Left ventricle myocardium inferior (tissue), 1 donor: Measurements from ENCODE around the gene DBR1. TPM values are rescaled to one million over a fixed set of nuclear protein-coding genes. Genes with fewer than 3 reads are reported as not detected.
A peak's percentile ranks its signal among the peaks of the same experiment; 100 is the strongest.

Source experiments
- DNase-seq: peaks from one replicate; pipeline ENCODE4 v3.0.0-alpha.2; 2020
- H3K27ac ChIP-seq: fragments of 200-600 bp; replicated peaks from 2 replicates; pipeline ENCODE4 v1.8.0; 2021
- H3K27me3 ChIP-seq: fragments of 200-600 bp; 2 replicates; pipeline ENCODE4 v1.8.0; 2021; ENCODE audit warnings: low read depth
- H3K36me3 ChIP-seq: fragments of 200-600 bp; 2 replicates; pipeline ENCODE4 v1.8.0; 2021
- H3K4me1 ChIP-seq: fragments of 200-600 bp; 2 replicates; pipeline ENCODE4 v1.8.0; 2021
- H3K4me3 ChIP-seq: fragments of 200-600 bp; 2 replicates; pipeline ENCODE4 v1.8.0; 2021; ENCODE audit warnings: mild to moderate bottlenecking, moderate library complexity
- H3K9me3 ChIP-seq: fragments of 200-600 bp; replicated peaks from 2 replicates; pipeline ENCODE4 v1.8.0; 2021
- intact Hi-C: fragments of 100-400 bp; cut with micrococcal nuclease; formaldehyde crosslinking; loops from one replicate; pipeline ENCODE4 v1.11.0; 2022
- total RNA-seq: library from RNA; stranded (reverse); fragmentation: NEBNext Ultra II Directional; extraction: Animal tissue kit (Norgen Biotek cat#: 25700); gene quantifications from one replicate; pipeline ENCODE4 v1.2.1, GENCODE V29; 2021
- TF ChIP-seq, protein P1 (sequence below): fragments of 200-600 bp; IDR thresholded peaks from 2 replicates; pipeline ENCODE4 v1.8.0; 2021; ENCODE audit warnings: antibody characterized with exemption, mild to moderate bottlenecking, borderline replicate concordance
- donor health status: DM: no; HTN: yes; CAD: no; lungs with severe emphysema.

Gene DBR1
- total RNA-seq, 1 donor from 2014 or later = 7.9 TPM

DNA sequence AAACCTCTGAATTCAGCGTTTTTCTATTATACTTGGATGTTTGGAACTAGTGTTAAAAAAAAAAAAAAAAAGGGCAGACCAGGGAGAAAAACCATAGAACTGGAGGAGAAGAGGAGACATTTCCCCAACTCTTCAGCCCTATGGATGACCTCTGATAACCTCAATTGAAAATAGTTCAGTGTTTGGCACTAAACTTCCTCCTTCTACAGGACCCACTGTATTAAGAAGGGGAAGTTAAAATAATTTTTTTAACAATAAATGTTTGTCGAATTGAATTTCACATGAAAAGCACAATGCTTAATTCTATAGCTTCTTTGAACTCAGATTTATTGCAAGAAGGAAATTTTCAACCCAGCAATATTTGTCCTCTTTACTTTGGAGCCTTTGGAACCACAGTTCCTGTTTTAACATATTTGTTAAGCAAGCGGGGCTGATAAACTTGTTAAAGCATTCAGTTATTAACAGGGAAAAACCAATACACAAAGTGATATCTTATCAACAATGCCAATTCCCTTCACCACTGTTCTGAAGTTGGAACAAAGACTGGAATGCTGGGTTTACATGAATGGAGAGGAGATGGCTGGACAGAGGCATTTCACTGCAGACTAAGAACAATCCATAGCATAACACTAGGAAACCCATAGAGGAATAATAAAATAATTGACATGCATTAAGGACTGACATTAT lies 39.4 kb downstream of the DBR1 start:
- Histone ChIP-seq H3K4me1 (no peaks in the 10 kb centered on the region), H3K27ac (peak overlapping the region; percentile 23), H3K27me3 (no peaks in the 10 kb centered on the region), H3K9me3 (no peaks in the 10 kb centered on the region), H3K36me3 (no peaks in the 10 kb centered on the region), H3K4me3 (no peak overlapping the region)
- TF ChIP-seq, protein P1, sequence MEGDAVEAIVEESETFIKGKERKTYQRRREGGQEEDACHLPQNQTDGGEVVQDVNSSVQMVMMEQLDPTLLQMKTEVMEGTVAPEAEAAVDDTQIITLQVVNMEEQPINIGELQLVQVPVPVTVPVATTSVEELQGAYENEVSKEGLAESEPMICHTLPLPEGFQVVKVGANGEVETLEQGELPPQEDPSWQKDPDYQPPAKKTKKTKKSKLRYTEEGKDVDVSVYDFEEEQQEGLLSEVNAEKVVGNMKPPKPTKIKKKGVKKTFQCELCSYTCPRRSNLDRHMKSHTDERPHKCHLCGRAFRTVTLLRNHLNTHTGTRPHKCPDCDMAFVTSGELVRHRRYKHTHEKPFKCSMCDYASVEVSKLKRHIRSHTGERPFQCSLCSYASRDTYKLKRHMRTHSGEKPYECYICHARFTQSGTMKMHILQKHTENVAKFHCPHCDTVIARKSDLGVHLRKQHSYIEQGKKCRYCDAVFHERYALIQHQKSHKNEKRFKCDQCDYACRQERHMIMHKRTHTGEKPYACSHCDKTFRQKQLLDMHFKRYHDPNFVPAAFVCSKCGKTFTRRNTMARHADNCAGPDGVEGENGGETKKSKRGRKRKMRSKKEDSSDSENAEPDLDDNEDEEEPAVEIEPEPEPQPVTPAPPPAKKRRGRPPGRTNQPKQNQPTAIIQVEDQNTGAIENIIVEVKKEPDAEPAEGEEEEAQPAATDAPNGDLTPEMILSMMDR = no peak
- intact Hi-C loops = no loop called here
- DNase-seq = no peak

DNA sequence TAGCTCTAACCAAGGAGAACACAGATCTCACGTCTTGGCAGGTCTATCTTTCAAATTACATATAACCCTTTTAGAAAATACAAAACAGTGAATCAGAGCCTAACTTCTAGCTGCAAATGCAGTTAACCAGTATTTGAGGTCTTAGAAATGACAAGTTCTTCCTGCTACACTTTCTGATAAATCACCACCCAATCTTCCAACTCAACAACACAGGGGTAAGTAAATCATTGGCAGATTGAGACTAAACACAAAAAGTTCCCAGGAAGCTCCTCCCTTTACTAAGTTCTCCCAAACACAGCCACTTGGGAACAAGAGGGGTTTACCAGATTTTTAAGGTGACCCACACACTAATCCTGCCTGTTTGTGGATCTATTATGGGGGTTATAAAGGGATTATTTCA lies 42.5 kb downstream of the DBR1 start, which contains the start of gene A4GNT:
A4GNT (minus strand) TSS at position 152 of the 400 bp plus-strand sequence. CDS start 1,134 bp downstream, outside the sequence.
- no peak for DNase-seq
- no peaks in the 10 kb centered on the region for H3K27me3 ChIP-seq
- H3K9me3 ChIP-seq = no peaks in the 10 kb centered on the region
- H3K4me1 ChIP-seq = no peaks in the 10 kb centered on the region
- no peaks in the 10 kb centered on the region for H3K36me3 ChIP-seq
- TF ChIP-seq, protein P1 = no peak
- H3K27ac ChIP-seq = no peak within 1 kb of the TSS
- H3K4me3 ChIP-seq = no peak within 1 kb of the TSS
- intact Hi-C loops = no loop called here

DNA sequence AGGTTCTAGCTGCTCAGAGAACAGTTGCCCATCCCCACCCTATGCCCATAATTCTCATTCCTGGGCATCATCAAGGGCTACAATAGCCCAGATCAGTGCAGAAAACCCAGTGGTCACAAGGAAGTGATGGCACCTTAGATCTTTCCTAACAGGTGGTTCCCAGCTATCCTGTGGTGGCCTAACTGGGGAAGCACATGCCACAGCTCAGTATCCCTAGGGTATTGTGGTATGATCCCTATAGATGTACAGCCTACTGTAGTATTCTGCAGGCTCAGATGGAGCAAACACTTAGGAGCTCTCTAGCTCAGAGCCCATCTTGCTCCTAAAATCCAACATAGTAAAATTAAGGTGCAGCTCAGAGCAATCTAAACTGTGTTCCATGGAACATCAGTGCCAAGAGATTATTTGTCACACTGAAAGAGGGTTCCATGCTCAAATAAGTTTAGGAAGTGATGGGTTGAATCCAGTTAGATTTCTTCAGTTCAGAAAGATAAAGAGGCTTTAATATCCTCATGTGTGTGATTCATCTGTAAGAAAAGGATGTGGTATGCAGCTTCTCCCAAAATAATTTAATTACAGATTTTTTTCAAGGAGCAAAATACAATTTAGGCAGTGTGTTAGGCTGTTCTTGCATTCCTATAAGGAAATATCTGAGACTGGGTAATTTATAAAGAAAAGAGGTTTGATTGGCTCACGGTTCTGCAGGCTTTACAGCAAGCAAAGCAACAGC lies 46.9 kb downstream of the DBR1 start:
- TF ChIP-seq, protein P1 = no peak
- no peak overlapping the region for H3K27ac ChIP-seq
- no peaks in the 10 kb centered on the region for H3K9me3 ChIP-seq
- intact Hi-C loops = no loop called here
- no peaks in the 10 kb centered on the region for H3K36me3 ChIP-seq
- H3K27me3 ChIP-seq = no peaks in the 10 kb centered on the region
- DNase-seq = no peak
- H3K4me1 ChIP-seq = peaks cover 9% of the 10 kb centered on the region
- H3K4me3 ChIP-seq = no peak overlapping the region

DNA sequence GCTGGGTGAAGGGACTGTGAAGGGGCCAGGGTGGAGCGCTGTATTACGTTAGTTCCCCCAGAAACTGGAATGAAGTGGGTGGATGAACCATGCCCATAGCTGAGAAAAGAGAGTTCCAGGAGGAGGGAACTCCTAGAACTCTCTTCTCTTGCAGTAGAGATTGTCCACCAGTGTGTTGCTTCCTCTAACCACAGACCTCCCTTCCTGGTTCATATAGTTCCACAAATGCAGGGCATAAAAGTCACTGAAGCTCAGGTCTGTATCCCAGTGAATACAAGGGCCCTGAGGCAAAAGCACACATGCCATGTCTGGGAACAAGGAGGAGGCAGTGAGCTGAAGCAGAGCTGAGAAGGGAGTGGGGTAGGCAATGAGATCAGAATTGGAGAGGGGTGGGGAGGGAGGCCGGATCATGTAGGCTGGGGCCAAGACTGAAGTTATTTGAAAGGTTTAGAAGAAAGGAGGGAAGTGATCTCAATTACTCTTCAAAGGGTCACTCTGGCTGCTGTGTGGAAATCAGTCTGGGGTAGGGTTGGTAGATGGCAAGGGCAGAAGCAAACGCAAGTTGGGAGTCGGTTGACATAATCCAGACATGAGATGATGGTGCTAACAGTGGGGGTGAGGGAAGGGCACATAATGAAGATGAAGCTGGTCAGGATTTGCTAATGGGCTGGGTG lies 49.0 kb downstream of the DBR1 start:
- DNase-seq = no peak
- Histone ChIP-seq H3K4me3 (no peak overlapping the region), H3K36me3 (no peaks in the 10 kb centered on the region), H3K27ac (peak overlapping the region; percentile 50), H3K27me3 (no peaks in the 10 kb centered on the region), H3K9me3 (no peaks in the 10 kb centered on the region), H3K4me1 (peaks cover 9% of the 10 kb centered on the region)
- intact Hi-C loops = no loop called here
- TF ChIP-seq, protein P1 = no peak

DNA sequence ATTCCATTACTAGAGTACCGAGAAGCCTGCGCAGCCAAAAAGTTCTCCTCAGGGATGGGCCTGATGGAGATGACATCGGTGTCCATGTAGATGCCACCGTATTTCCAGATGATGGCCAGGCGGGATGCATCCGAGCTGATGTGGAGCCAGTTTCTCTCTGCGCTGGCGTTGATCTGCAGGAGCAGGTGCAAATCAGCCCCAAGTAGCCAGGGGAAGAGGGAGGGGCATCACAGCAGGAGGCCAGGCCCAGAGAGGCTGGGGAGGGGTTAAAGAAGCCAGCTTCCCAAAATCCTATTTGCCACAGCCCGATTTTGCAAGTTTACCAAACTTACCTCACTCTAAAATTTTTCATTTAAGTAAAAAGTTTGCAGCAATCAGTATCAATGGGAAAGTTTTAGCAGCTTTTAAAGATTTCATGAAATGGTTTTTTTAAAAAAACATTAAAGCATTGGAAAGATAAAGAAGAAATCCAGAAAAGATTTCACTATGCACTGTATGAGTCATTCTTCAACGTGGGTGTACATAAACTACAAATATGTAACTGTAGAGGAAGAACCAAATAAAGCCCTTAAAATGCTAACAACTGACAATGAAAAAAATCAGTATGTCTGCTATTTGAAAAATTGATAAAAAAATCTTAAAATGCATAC lies 49.9 kb downstream of the DBR1 start:
- no peak for DNase-seq
- Histone ChIP-seq H3K9me3 (no peaks in the 10 kb centered on the region), H3K27ac (peak overlapping the region; percentile 50), H3K27me3 (no peaks in the 10 kb centered on the region), H3K36me3 (no peaks in the 10 kb centered on the region), H3K4me3 (no peak overlapping the region), H3K4me1 (peaks cover 9% of the 10 kb centered on the region)
- intact Hi-C loops = no loop called here
- TF ChIP-seq, protein P1 = no peak
